Measurements from ENCODE around the gene SERPINB4. TPM values are rescaled to one million over a fixed set of nuclear protein-coding genes. Genes with fewer than 3 reads are reported as not detected.

The SERPINB4 gene
- total and polyA plus RNA-seq, 2 experiments from 2014 or later: 1.2 to 1.5 TPM

GRCh38 chr18:63683890-63684289, 39.8 kb upstream of the SERPINB4 start:
- 0 out of 2 replicates have a peak overlapping the region, but pooled peaks have one; percentile 26 for H3K27ac Mint-ChIP-seq
- Histone ChIP-seq H4K20me1 (replicated peaks; ENCODE audit: insufficient read depth) (no peaks in the 10 kb centered on the region), H3K4me1 (ENCODE audit: insufficient read depth) (peaks cover 7% of the 10 kb centered on the region; the same call in 1 of the 2 replicates), H3K9me2 (ENCODE audit: insufficient read depth) (peaks cover 9% of the 10 kb centered on the region; the same call in 1 of the 2 replicates), H3K79me2 (replicated peaks; ENCODE audit: insufficient read depth) (no peaks in the 10 kb centered on the region), H2AFZ (no peak overlapping the region; the same call in 1 of the 2 replicates), H3F3A (replicated peaks; ENCODE audit: low read depth) (no peaks in the 10 kb centered on the region), H3K27ac (ENCODE audit: low read depth) (no peak overlapping the region), H3K36me3 (ENCODE audit: insufficient read depth) (no peaks in the 10 kb centered on the region), H3K4me3 (no peak overlapping the region), H3K4me2 (peak overlapping the region; percentile 29; the same call in 1 of the 2 replicates), H3K27me3 (ENCODE audit: insufficient read depth) (no peaks in the 10 kb centered on the region)
- H3K4me1 Mint-ChIP-seq: peaks cover 15% of the 10 kb centered on the region
- TF ChIP-seq STAT1 (IDR thresholded peaks at IDR 0.05; ENCODE audit: unreplicated experiment) (no peak), ZNF114 (CRISPR knock-in tag; IDR thresholded peaks at IDR 0.05) (no peak), JUNB (IDR thresholded peaks at IDR 0.05; ENCODE audit: unreplicated experiment) (no peak), EZH2 (IDR thresholded peaks at IDR 0.05; ENCODE audit: low read depth, unreplicated experiment) (no peak), EZH2phosphoT487 (IDR thresholded peaks at IDR 0.05; ENCODE audit: unreplicated experiment) (no peak), POLR2AphosphoS5 (IDR thresholded peaks at IDR 0.05; ENCODE audit: low read depth) (no peak), ZNF331 (CRISPR knock-in tag; IDR thresholded peaks at IDR 0.05; ENCODE audit: low read depth) (no peak), NANOG (IDR thresholded peaks at IDR 0.05; ENCODE audit: borderline replicate concordance) (no peak), CREB1 (CRISPR knock-in tag; IDR thresholded peaks at IDR 0.05; ENCODE audit: low read depth) (no peak), ETS1 (IDR thresholded peaks at IDR 0.05) (no peak), CTCF (conservative IDR thresholded peaks at IDR 0.05; ENCODE audit: low read depth in 2 of 2) (no peak), REST (IDR thresholded peaks at IDR 0.05; ENCODE audit: unreplicated experiment) (no peak)
- TF ChIP-seq, protein P1, sequence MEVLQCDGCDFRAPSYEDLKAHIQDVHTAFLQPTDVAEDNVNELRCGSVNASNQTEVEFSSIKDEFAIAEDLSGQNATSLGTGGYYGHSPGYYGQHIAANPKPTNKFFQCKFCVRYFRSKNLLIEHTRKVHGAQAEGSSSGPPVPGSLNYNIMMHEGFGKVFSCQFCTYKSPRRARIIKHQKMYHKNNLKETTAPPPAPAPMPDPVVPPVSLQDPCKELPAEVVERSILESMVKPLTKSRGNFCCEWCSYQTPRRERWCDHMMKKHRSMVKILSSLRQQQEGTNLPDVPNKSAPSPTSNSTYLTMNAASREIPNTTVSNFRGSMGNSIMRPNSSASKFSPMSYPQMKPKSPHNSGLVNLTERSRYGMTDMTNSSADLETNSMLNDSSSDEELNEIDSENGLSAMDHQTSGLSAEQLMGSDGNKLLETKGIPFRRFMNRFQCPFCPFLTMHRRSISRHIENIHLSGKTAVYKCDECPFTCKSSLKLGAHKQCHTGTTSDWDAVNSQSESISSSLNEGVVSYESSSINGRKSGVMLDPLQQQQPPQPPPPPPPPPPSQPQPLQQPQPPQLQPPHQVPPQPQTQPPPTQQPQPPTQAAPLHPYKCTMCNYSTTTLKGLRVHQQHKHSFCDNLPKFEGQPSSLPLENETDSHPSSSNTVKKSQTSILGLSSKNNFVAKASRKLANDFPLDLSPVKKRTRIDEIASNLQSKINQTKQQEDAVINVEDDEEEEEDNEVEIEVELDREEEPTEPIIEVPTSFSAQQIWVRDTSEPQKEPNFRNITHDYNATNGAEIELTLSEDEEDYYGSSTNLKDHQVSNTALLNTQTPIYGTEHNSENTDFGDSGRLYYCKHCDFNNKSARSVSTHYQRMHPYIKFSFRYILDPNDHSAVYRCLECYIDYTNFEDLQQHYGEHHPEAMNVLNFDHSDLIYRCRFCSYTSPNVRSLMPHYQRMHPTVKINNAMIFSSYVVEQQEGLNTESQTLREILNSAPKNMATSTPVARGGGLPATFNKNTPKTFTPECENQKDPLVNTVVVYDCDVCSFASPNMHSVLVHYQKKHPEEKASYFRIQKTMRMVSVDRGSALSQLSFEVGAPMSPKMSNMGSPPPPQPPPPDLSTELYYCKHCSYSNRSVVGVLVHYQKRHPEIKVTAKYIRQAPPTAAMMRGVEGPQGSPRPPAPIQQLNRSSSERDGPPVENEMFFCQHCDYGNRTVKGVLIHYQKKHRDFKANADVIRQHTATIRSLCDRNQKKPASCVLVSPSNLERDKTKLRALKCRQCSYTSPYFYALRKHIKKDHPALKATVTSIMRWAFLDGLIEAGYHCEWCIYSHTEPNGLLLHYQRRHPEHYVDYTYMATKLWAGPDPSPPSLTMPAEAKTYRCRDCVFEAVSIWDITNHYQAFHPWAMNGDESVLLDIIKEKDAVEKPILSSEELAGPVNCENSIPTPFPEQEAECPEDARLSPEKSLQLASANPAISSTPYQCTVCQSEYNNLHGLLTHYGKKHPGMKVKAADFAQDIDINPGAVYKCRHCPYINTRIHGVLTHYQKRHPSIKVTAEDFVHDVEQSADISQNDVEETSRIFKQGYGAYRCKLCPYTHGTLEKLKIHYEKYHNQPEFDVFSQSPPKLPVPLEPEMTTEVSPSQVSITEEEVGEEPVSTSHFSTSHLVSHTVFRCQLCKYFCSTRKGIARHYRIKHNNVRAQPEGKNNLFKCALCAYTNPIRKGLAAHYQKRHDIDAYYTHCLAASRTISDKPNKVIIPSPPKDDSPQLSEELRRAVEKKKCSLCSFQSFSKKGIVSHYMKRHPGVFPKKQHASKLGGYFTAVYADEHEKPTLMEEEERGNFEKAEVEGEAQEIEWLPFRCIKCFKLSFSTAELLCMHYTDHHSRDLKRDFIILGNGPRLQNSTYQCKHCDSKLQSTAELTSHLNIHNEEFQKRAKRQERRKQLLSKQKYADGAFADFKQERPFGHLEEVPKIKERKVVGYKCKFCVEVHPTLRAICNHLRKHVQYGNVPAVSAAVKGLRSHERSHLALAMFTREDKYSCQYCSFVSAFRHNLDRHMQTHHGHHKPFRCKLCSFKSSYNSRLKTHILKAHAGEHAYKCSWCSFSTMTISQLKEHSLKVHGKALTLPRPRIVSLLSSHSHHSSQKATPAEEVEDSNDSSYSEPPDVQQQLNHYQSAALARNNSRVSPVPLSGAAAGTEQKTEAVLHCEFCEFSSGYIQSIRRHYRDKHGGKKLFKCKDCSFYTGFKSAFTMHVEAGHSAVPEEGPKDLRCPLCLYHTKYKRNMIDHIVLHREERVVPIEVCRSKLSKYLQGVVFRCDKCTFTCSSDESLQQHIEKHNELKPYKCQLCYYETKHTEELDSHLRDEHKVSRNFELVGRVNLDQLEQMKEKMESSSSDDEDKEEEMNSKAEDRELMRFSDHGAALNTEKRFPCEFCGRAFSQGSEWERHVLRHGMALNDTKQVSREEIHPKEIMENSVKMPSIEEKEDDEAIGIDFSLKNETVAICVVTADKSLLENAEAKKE (CRISPR knock-in tag; IDR thresholded peaks at IDR 0.05): no peak
- peak; percentile 62 for ATAC-seq
- H3K4me3 Mint-ChIP-seq: no peak overlapping the region
- no peaks in the 10 kb centered on the region for H3K27me3 Mint-ChIP-seq (ENCODE audit: insufficient read depth, low read depth, poor library complexity)
- DNase-seq (ENCODE audit: low spot score): no peak
- no peaks in the 10 kb centered on the region; the same call in 2 of the 3 replicates for H3K36me3 Mint-ChIP-seq (ENCODE audit: low read depth)
- H3K9me3 Mint-ChIP-seq: peaks cover 8% of the 10 kb centered on the region; the same call in 2 of the 3 replicates

Data from GM23338 (cell line).